Measurements from ENCODE around the gene NCKAP5L.

DNA sequence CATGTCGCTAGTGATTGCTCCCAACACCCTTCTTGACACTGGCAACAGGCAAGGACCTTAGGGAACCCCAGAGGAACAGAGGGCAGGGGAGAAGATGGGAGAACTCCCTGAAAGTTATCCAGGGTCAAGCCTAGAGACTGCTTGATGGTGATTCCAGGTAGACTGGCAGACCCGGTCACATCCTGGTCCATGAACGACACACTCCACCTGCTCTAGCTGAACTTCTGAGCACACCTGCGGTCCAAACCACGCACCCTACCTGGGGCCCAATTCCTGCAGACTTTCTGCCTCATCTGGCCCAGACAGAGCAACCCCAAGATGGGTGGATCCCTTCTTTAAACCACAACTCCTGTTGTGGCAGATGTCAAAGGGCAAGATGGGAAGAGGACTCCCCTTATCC is 34.2 kb downstream of the NCKAP5L start:
- TF ChIP-seq BCOR (IDR thresholded peaks at IDR 0.05), result no peak
- TF ChIP-seq ETV6 (IDR thresholded peaks at IDR 0.05; ENCODE audit: borderline replicate concordance in 1 of 2, low read depth in 2 of 2, low read length in 1 of 2), result no peak
- no peak for TF ChIP-seq ETV6 (CRISPR knock-in tag; IDR thresholded peaks at IDR 0.05; ENCODE audit: borderline replicate concordance)
- TF ChIP-seq, protein P1, sequence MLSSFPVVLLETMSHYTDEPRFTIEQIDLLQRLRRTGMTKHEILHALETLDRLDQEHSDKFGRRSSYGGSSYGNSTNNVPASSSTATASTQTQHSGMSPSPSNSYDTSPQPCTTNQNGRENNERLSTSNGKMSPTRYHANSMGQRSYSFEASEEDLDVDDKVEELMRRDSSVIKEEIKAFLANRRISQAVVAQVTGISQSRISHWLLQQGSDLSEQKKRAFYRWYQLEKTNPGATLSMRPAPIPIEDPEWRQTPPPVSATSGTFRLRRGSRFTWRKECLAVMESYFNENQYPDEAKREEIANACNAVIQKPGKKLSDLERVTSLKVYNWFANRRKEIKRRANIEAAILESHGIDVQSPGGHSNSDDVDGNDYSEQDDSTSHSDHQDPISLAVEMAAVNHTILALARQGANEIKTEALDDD (IDR thresholded peaks at IDR 0.05), result no peak
- TF ChIP-seq ZSCAN29 (IDR thresholded peaks at IDR 0.05), result no peak
- TF ChIP-seq RB1 (IDR thresholded peaks at IDR 0.05; ENCODE audit: low read depth), result no peak

Measured in K562 (cell line).